ENCODE data around the gene TMEM192.
"Not testable (repeated sequence)": the region's sequence is repeated elsewhere in the genome, so short reads cannot be mapped to it uniquely, and the experiment has no call there.

Gene TMEM192

DNA sequence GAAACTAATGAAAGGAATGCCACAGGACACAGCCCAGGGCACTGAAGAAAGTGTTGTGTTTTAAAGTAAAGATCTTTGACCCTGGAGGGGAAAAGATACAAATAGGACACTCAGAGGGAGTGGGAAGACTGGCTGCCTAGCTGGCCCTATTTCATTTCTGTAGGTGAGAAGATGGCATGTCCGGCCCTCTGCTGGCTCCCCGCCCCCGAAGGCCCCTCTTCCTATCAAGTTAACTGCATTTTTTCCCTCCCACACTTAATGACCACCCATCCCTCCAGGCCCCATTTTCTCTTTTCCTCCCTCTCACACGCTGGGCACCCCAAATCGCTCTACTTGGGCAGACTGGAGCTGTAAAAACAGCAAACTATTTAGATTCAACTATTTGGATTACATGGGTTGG lies 64.5 kb downstream of the TMEM192 start:
- TF ChIP-seq CTCF (IDR thresholded peaks at IDR 0.05; ENCODE audit: low read depth, low read length): no peak
- no peak overlapping the region for H3K4me3 ChIP-seq (replicated peaks in 1 of 2; ENCODE audit: low read depth in 2 of 2, low read length in 2 of 2)
- no peak for DNase-seq (ENCODE audit: low read depth in 2 of 2)

DNA sequence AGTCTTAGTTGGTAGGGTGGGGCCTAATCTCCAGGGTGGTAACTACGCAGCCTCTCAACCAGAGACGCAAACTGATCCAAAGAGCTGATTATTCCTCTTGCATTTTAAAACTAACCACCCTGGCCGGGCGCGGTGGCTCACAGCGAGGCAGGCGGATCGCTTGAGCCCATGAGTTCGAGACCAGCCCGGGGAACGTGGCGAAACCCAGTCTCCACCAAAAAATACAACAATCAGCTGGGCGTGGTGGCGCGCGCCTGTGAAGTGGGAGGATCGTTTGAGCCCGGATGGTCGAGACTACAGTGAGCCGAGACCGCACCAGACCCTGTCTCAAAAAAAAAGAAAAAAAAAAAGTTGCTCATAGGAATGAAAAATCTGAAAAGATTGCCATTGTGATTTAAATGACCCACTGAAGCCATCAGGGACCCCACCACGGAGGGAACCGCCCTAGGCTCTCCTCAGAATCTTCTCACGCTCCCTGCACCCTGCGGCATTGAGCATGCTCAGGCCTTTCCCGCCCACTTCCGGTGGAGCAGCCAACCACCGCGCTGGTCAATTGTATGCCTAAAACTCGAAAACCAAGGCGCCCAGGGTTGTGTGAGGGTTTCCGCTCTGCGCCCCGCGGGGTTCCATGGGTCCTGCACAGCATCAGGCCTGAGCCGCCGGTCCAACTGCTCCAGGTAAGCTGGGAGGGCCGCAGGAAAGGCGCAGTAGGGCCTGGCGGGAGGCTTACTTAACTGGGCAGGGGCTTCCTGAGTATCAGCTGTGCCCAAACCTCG lies 81.0 kb downstream of the TMEM192 start, which contains the start of gene TRIM60:
Gene TRIM60 (plus strand): TSS at position 564 of the 776 bp plus-strand sequence. CDS start 8,074 bp downstream, outside the sequence.
- DNase-seq (ENCODE audit: low read depth in 2 of 2): no peak
- no peak for TF ChIP-seq CTCF (IDR thresholded peaks at IDR 0.05; ENCODE audit: low read depth, low read length)
- H3K4me3 ChIP-seq (replicated peaks in 1 of 2; ENCODE audit: low read depth in 2 of 2, low read length in 2 of 2): no peak within 1 kb of the TSS

GRCh38 chr4:165027762-165028402 lies 84.8 kb downstream of the TMEM192 start:
- no peak overlapping the region for H3K4me3 ChIP-seq (replicated peaks in 1 of 2; ENCODE audit: low read depth in 2 of 2, low read length in 2 of 2)
- DNase-seq (ENCODE audit: low read depth in 2 of 2): peak in 1 of 2 donors; percentile 2
- TF ChIP-seq CTCF (IDR thresholded peaks at IDR 0.05; ENCODE audit: low read depth, low read length): no peak

DNA sequence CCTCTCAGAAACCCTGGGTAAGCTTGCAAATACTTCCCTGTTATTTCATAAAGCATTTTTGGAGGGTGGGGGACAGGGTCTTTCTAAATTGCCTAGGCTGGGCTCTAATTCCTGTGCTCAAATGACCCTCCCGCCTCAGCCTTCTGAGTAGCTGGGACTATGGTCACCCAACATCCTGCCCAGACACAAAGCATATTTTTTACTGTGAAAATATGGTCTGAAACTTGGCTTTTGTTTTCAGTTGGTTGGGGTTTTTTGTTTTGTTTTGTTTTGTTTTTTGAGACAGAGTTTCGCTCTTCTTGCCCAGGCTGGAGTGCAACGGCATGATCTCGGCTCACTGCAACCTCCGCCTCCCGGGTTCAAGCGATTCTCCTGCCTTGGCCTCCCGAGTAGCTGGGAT lies 86.9 kb downstream of the TMEM192 start:
- H3K4me3 ChIP-seq (replicated peaks in 1 of 2; ENCODE audit: low read depth in 2 of 2, low read length in 2 of 2); DNase-seq (ENCODE audit: low read depth in 2 of 2): not testable (repeated sequence)

Data from cardiac fibroblast (primary cell).